Liver (tissue), 9 donors: ENCODE results near the gene CD8A. TPM values are rescaled to one million over a fixed set of nuclear protein-coding genes. Genes with fewer than 3 reads are reported as not detected.
"Not testable (repeated sequence)": the region's sequence is repeated elsewhere in the genome, so short reads cannot be mapped to it uniquely, and the experiment has no call there.

ENCODE experiments used
- DNase-seq: peaks from one replicate; pipeline ENCODE4 v3.0.0-alpha.2; 2017; ENCODE audit warnings: low spot score
- H3K27ac ChIP-seq, 2 donors: one replicate each; pipeline ENCODE4 v1.7.0; 2013; ENCODE audit warnings: inconsistent platforms in 2 of 2, low read length in 2 of 2, control low read depth in 1 of 2, low read depth in 1 of 2, mild to moderate bottlenecking in 1 of 2
- H3K27me3 ChIP-seq, 4 donors: one replicate each; pipeline versions ENCODE4 v1.6.1 to v1.7.0; 2013; ENCODE audit warnings: low read length in 3 of 4, inconsistent platforms in 1 of 4, mild to moderate bottlenecking in 1 of 4, moderate library complexity in 1 of 4; ENCODE audit not compliant: control insufficient read depth in 4 of 4, insufficient read depth in 4 of 4
- H3K36me3 ChIP-seq, 4 donors: one replicate each; pipeline versions ENCODE4 v1.6.1 to v1.7.0; 2013; ENCODE audit warnings: low read length in 3 of 4, mild to moderate bottlenecking in 3 of 4, low read depth in 1 of 4, moderate library complexity in 1 of 4; ENCODE audit not compliant: control insufficient read depth in 4 of 4, insufficient read depth in 3 of 4
- H3K4me1 ChIP-seq, 4 donors: one replicate each; pipeline versions ENCODE4 v1.6.1 to v1.7.0; 2013; ENCODE audit warnings: low read length in 3 of 4, mild to moderate bottlenecking in 3 of 4, moderate library complexity in 1 of 4; ENCODE audit not compliant: control insufficient read depth in 4 of 4, insufficient read depth in 4 of 4
- H3K4me3 ChIP-seq, 3 donors: one replicate each; pipeline versions ENCODE4 v1.6.1 to v1.7.0; 2013; ENCODE audit warnings: low read length in 3 of 3, control low read depth in 1 of 3, low read depth in 1 of 3, mild to moderate bottlenecking in 1 of 3
- H3K9ac ChIP-seq, 2 donors: one replicate each; pipeline ENCODE4 v1.7.0; 2013; ENCODE audit warnings: low read length in 2 of 2, mild to moderate bottlenecking in 2 of 2, moderate library complexity in 2 of 2, control low read depth in 1 of 2, low read depth in 1 of 2
- H3K9me3 ChIP-seq, 4 donors: one replicate each; pipeline versions ENCODE4 v1.6.1 to v1.7.0; 2013; ENCODE audit warnings: low read length in 3 of 4; ENCODE audit not compliant: control insufficient read depth in 4 of 4
- ATF3 ChIP-seq: IDR thresholded peaks from 2 replicates; pipeline ENCODE4 v1.6.1; 2016; ENCODE audit warnings: antibody characterized with exemption
- CTCF ChIP-seq: fragments of 150-350 bp; IDR thresholded peaks from 2 replicates; pipeline ENCODE4 v1.5.1; 2017; ENCODE audit warnings: improper control_type of control experiment, low read depth, low read length; ENCODE audit not compliant: missing input control
- EGR1 ChIP-seq, 2 donors: IDR thresholded peaks; 2 replicates each; pipeline ENCODE4 v1.6.1; 2016 to 2018; ENCODE audit warnings: antibody characterized with exemption in 2 of 2, low read depth in 2 of 2
- FOXA1 ChIP-seq: IDR thresholded peaks from 2 replicates; pipeline ENCODE4 v1.6.1; 2016; ENCODE audit warnings: antibody characterized with exemption
- FOXA2 ChIP-seq: IDR thresholded peaks from 2 replicates; pipeline ENCODE4 v1.6.1; 2016; ENCODE audit warnings: antibody characterized with exemption
- GABPA ChIP-seq, 2 donors: IDR thresholded peaks in 1 of 2; conservative IDR thresholded peaks in 1 of 2; 2 replicates each; pipeline ENCODE4 v1.6.1; 2016; ENCODE audit warnings: antibody characterized with exemption in 2 of 2, mild to moderate bottlenecking in 1 of 2, moderate library complexity in 1 of 2
- HNF4A ChIP-seq, 2 donors: conservative IDR thresholded peaks; 2 replicates each; pipeline ENCODE4 v1.6.1; 2016; ENCODE audit warnings: antibody characterized with exemption in 2 of 2, mild to moderate bottlenecking in 2 of 2
- HNF4G ChIP-seq: IDR thresholded peaks from 2 replicates; pipeline ENCODE4 v1.6.1; 2016; ENCODE audit warnings: antibody characterized with exemption
- JUND ChIP-seq, 2 donors: IDR thresholded peaks; 2 replicates each; pipeline ENCODE4 v1.6.1; 2016; ENCODE audit warnings: antibody characterized with exemption in 2 of 2
- MAX ChIP-seq: IDR thresholded peaks from 2 replicates; pipeline ENCODE4 v1.6.1; 2016; ENCODE audit warnings: antibody characterized with exemption
- NR2F2 ChIP-seq: IDR thresholded peaks from 2 replicates; pipeline ENCODE4 v1.6.1; 2016; ENCODE audit warnings: antibody characterized with exemption
- RAD21 ChIP-seq, 2 donors: IDR thresholded peaks; 2 replicates each; pipeline ENCODE4 v1.6.1; 2016; ENCODE audit warnings: antibody characterized with exemption in 2 of 2, mild to moderate bottlenecking in 2 of 2
- RXRA ChIP-seq, 2 donors: IDR thresholded peaks; 2 replicates each; pipeline ENCODE4 v1.6.1; 2017 to 2018; ENCODE audit warnings: antibody characterized with exemption in 2 of 2, mild to moderate bottlenecking in 1 of 2
- SP1 ChIP-seq: IDR thresholded peaks from 2 replicates; pipeline ENCODE4 v1.6.1; 2018; ENCODE audit warnings: antibody characterized with exemption, mild to moderate bottlenecking
- TAF1 ChIP-seq: conservative IDR thresholded peaks from 2 replicates; pipeline ENCODE4 v1.6.1; 2016; ENCODE audit warnings: antibody characterized with exemption, mild to moderate bottlenecking
- YY1 ChIP-seq: IDR thresholded peaks from 2 replicates; pipeline ENCODE4 v1.6.1; 2016; ENCODE audit warnings: antibody characterized with exemption, mild to moderate bottlenecking
- ZBTB33 ChIP-seq: IDR thresholded peaks from 2 replicates; pipeline ENCODE4 v1.6.1; 2016; ENCODE audit warnings: antibody characterized with exemption
- WGBS: extraction: QIAGEN DNeasy Blood & Tissue Kit; methylation state at CpG from one replicate; pipeline ENCODE4 v1.1.7; 2013; 5-methylcytosine and 5-hydroxymethylcytosine counted together
- polyA plus RNA-seq, 2 donors: library from polyadenylated mRNA; stranded (reverse) in 1 of 2; unstranded in 1 of 2; fragments of 200-250 nt in 1 of 2; fragments of >200 nt in 1 of 2; fragmentation: Nextera tagmentation in 1 of 2; extraction: Ambion mirVana in 1 of 2; gene quantifications; one replicate each; pipeline versions ENCODE4 v1.2.1 to v1.2.3, GENCODE V29; 2013 to 2015
- total RNA-seq, 2 donors: library from RNA; depleted of rRNA; stranded (reverse); fragments of >200 nt; gene quantifications; one replicate each; pipeline ENCODE4 v1.2.3, GENCODE V29; 2014
- TF ChIP-seq, protein P1 (sequence below): IDR thresholded peaks from 2 replicates; pipeline ENCODE4 v1.6.1; 2016; ENCODE audit warnings: antibody characterized with exemption, mild to moderate bottlenecking
- donor health status: healthy.
- donor health status: healthy.
- donor health status: healthy.
- donor health status: healthy.
- donor health status: healthy.

CD8A gene
- total and polyA plus RNA-seq, 4 donors = 0.42 to 1.8 (median 0.69) TPM

GRCh38 chr2:86836915-86837695 lies 46.4 kb upstream of the CD8A start:
- H3K9me3 ChIP-seq, H3K9ac ChIP-seq, H3K36me3 ChIP-seq, H3K4me3 ChIP-seq, H3K27me3 ChIP-seq, H3K4me1 ChIP-seq, H3K27ac ChIP-seq, DNase-seq: not testable (repeated sequence)
- TF ChIP-seq JUND (IDR thresholded peaks at IDR 0.05) = peak in 1 of 2 donors; percentile 41
- WGBS = 63% methylated on average over 15 of the region's 19 CpGs

GRCh38 chr2:86835548-86835889 lies 44.8 kb upstream of the CD8A start:
- not testable (repeated sequence) for H3K9ac ChIP-seq, H3K4me3 ChIP-seq, DNase-seq, H3K27ac ChIP-seq, H3K4me1 ChIP-seq, H3K9me3 ChIP-seq, H3K27me3 ChIP-seq, H3K36me3 ChIP-seq
- WGBS = 70% methylated on average over 4 of the region's 4 CpGs

- no peak overlapping the region for H3K9ac ChIP-seq
- H3K9me3 ChIP-seq = no peaks in the 10 kb centered on the region
- no peaks in the 10 kb centered on the region for H3K36me3 ChIP-seq
- H3K4me1 ChIP-seq = no peaks in the 10 kb centered on the region
- 77% methylated on average over 10 of the region's 10 CpGs for WGBS
- no peak overlapping the region for H3K27ac ChIP-seq
- TF ChIP-seq TAF1 (no peak), EGR1 (IDR thresholded peaks at IDR 0.05; ENCODE audit: low read depth in 2 of 2) (no peak), GABPA (IDR thresholded peaks at IDR 0.05 in 1 of 2, conservative IDR thresholded peaks at IDR 0.05 in 1 of 2) (no peak), CTCF (no peak), NR2F2 (no peak), RXRA (IDR thresholded peaks at IDR 0.05) (no peak), YY1 (no peak), FOXA1 (no peak), ATF3 (no peak), JUND (IDR thresholded peaks at IDR 0.05) (no peak), ZBTB33 (no peak), MAX (no peak), RAD21 (IDR thresholded peaks at IDR 0.05) (no peak), HNF4A (conservative IDR thresholded peaks at IDR 0.05) (no peak), SP1 (no peak), FOXA2 (no peak), HNF4G (no peak)
- TF ChIP-seq, protein P1, sequence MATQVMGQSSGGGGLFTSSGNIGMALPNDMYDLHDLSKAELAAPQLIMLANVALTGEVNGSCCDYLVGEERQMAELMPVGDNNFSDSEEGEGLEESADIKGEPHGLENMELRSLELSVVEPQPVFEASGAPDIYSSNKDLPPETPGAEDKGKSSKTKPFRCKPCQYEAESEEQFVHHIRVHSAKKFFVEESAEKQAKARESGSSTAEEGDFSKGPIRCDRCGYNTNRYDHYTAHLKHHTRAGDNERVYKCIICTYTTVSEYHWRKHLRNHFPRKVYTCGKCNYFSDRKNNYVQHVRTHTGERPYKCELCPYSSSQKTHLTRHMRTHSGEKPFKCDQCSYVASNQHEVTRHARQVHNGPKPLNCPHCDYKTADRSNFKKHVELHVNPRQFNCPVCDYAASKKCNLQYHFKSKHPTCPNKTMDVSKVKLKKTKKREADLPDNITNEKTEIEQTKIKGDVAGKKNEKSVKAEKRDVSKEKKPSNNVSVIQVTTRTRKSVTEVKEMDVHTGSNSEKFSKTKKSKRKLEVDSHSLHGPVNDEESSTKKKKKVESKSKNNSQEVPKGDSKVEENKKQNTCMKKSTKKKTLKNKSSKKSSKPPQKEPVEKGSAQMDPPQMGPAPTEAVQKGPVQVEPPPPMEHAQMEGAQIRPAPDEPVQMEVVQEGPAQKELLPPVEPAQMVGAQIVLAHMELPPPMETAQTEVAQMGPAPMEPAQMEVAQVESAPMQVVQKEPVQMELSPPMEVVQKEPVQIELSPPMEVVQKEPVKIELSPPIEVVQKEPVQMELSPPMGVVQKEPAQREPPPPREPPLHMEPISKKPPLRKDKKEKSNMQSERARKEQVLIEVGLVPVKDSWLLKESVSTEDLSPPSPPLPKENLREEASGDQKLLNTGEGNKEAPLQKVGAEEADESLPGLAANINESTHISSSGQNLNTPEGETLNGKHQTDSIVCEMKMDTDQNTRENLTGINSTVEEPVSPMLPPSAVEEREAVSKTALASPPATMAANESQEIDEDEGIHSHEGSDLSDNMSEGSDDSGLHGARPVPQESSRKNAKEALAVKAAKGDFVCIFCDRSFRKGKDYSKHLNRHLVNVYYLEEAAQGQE = no peak
- no peak overlapping the region for H3K4me3 ChIP-seq
- DNase-seq = no peak
- H3K27me3 ChIP-seq = no peaks in the 10 kb centered on the region
Measured at GRCh38 chr2:86833315-86833714, 42.6 kb upstream of the CD8A start.
